GM23338 (cell line): ENCODE results near the gene AP1S3. TPM values are rescaled to one million over a fixed set of nuclear protein-coding genes. Genes with fewer than 3 reads are reported as not detected.
A peak's percentile ranks its signal among the peaks of the same experiment; 100 is the strongest.

ENCODE experiments used
- ATAC-seq: fragments of 200-7000 bp; cut with Tn5 transposase; 3 replicates; pipeline ENCODE4 v1.9.1; 2020
- DNase-seq: peaks from one replicate; pipeline ENCODE4 v3.0.0-alpha.2; 2015; ENCODE audit warnings: low spot score
- H2AFZ ChIP-seq: fragments of 200-600 bp; sonication (generic); 2 replicates; pipeline ENCODE4 v1.8.0; 2016; ENCODE audit warnings: antibody characterized with exemption, mild to moderate bottlenecking, moderate library complexity
- H3F3A ChIP-seq: fragments of 200-600 bp; sonication (generic); replicated peaks from 2 replicates; pipeline ENCODE4 v1.8.0; 2017; ENCODE audit warnings: antibody characterized with exemption, mixed run types, low read depth
- H3K27ac ChIP-seq: fragments of 200-600 bp; sonication (generic); 2 replicates; pipeline ENCODE4 v1.6.1; 2016; ENCODE audit warnings: low read depth
- H3K27me3 ChIP-seq: fragments of 200-600 bp; sonication (generic); 2 replicates; pipeline ENCODE4 v1.8.0; 2016; ENCODE audit warnings: mild to moderate bottlenecking, mixed run types, moderate library complexity; ENCODE audit not compliant: insufficient read depth
- H3K36me3 ChIP-seq: fragments of 200-600 bp; sonication (generic); 2 replicates; pipeline ENCODE4 v1.8.0; 2016; ENCODE audit warnings: mild to moderate bottlenecking; ENCODE audit not compliant: insufficient read depth
- H3K4me1 ChIP-seq: fragments of 200-600 bp; sonication (generic); 2 replicates; pipeline ENCODE4 v1.8.0; 2016; ENCODE audit warnings: mild to moderate bottlenecking, moderate library complexity; ENCODE audit not compliant: insufficient read depth
- H3K4me2 ChIP-seq: fragments of 200-600 bp; sonication (generic); 2 replicates; pipeline ENCODE4 v1.7.1; 2017; ENCODE audit warnings: mixed run types
- H3K4me3 ChIP-seq: fragments of 200-600 bp; sonication (generic); 2 replicates; pipeline ENCODE4 v1.6.1; 2016; ENCODE audit warnings: mixed run types
- H3K79me2 ChIP-seq: fragments of 200-600 bp; sonication (generic); replicated peaks from 2 replicates; pipeline ENCODE4 v1.8.0; 2017; ENCODE audit warnings: mild to moderate bottlenecking; ENCODE audit not compliant: insufficient read depth
- H3K9me2 ChIP-seq: fragments of 200-600 bp; sonication (generic); 2 replicates; pipeline ENCODE4 v1.8.0; 2017; ENCODE audit not compliant: insufficient read depth
- H4K20me1 ChIP-seq: fragments of 200-600 bp; sonication (generic); replicated peaks from 2 replicates; pipeline ENCODE4 v1.8.0; 2017; ENCODE audit warnings: mild to moderate bottlenecking; ENCODE audit not compliant: insufficient read depth
- H3K27ac Mint-ChIP-seq: 2 replicates; pipeline ENCODE4 v1.8.0; 2020; ENCODE audit warnings: inconsistent platforms, mild to moderate bottlenecking, moderate library complexity, mixed read lengths
- H3K27me3 Mint-ChIP-seq: 3 replicates; pipeline ENCODE4 v1.8.0; 2022; ENCODE audit warnings: low read depth, mild to moderate bottlenecking, moderate library complexity, mixed read lengths, inconsistent platforms; ENCODE audit not compliant: insufficient read depth, poor library complexity
- H3K36me3 Mint-ChIP-seq: 3 replicates; pipeline ENCODE4 v1.8.0; 2021; ENCODE audit warnings: low read depth, mild to moderate bottlenecking, inconsistent platforms, moderate library complexity, mixed read lengths
- H3K4me1 Mint-ChIP-seq: 3 replicates; pipeline ENCODE4 v1.8.0; 2020; ENCODE audit warnings: mild to moderate bottlenecking, inconsistent platforms, mixed read lengths
- H3K4me3 Mint-ChIP-seq: 3 replicates; pipeline ENCODE4 v1.8.0; 2021; ENCODE audit warnings: moderate library complexity, mild to moderate bottlenecking, inconsistent platforms, mixed read lengths
- H3K9me3 Mint-ChIP-seq: 3 replicates; pipeline ENCODE4 v1.8.0; 2020; ENCODE audit warnings: moderate library complexity, mild to moderate bottlenecking, inconsistent platforms, mixed read lengths
- CREB1 ChIP-seq: fragments of 250-450 bp; sonication (Bioruptor Pico); IDR thresholded peaks from 2 replicates; pipeline ENCODE4 v1.5.0; 2020; ENCODE audit warnings: low read depth, mild to moderate bottlenecking, moderate library complexity
- EZH2 ChIP-seq: fragments of 200-600 bp; sonication (generic); IDR thresholded peaks from one replicate; pipeline ENCODE4 v1.8.0; 2017; ENCODE audit warnings: antibody characterized with exemption, mild to moderate bottlenecking, low read depth; ENCODE audit not compliant: unreplicated experiment
- EZH2phosphoT487 ChIP-seq: fragments of 200-600 bp; sonication (generic); IDR thresholded peaks from one replicate; pipeline ENCODE4 v1.8.1; 2018; ENCODE audit warnings: antibody characterized with exemption; ENCODE audit not compliant: unreplicated experiment
- JUNB ChIP-seq: IDR thresholded peaks from one replicate; pipeline ENCODE4 v1.6.1; 2016; ENCODE audit warnings: antibody characterized with exemption; ENCODE audit not compliant: unreplicated experiment
- NANOG ChIP-seq: IDR thresholded peaks from 2 replicates; pipeline ENCODE4 v1.6.1; 2016; ENCODE audit warnings: antibody characterized with exemption, borderline replicate concordance
- POLR2AphosphoS5 ChIP-seq: IDR thresholded peaks from 2 replicates; pipeline ENCODE4 v1.6.1; 2016; ENCODE audit warnings: antibody characterized with exemption, low read depth
- STAT1 ChIP-seq: IDR thresholded peaks from one replicate; pipeline ENCODE4 v1.6.1; 2016; ENCODE audit warnings: antibody characterized with exemption; ENCODE audit not compliant: unreplicated experiment
- ZNF114 ChIP-seq: fragments of 250-450 bp; sonication (Bioruptor Pico); IDR thresholded peaks from 2 replicates; pipeline ENCODE4 v1.5.0; 2020; ENCODE audit warnings: mild to moderate bottlenecking, moderate library complexity
- ZNF331 ChIP-seq: fragments of 250-450 bp; sonication (Bioruptor Pico); IDR thresholded peaks from 2 replicates; pipeline ENCODE4 v1.5.0; 2020; ENCODE audit warnings: low read depth, mild to moderate bottlenecking, moderate library complexity
- polyA plus RNA-seq: library from polyadenylated mRNA; unstranded; fragments of >200 nt; fragmentation: Nextera tagmentation; extraction: Ambion mirVana; gene quantifications from 2 replicates; pipeline ENCODE4 v1.2.1, GENCODE V29; 2016
- total RNA-seq: library from RNA; depleted of rRNA; stranded (reverse); fragments of >200 nt; shearing (Covaris generic); gene quantifications from 2 replicates; pipeline ENCODE4 v1.2.3, GENCODE V29; 2014
- TF ChIP-seq, protein P1 (sequence below): fragments of 250-450 bp; sonication (Bioruptor Pico); IDR thresholded peaks from 2 replicates; pipeline ENCODE4 v1.5.0; 2020; ENCODE audit warnings: mild to moderate bottlenecking, moderate library complexity
- TF ChIP-seq, protein P2 (sequence below): IDR thresholded peaks from one replicate; pipeline ENCODE4 v1.6.1; 2018; ENCODE audit warnings: antibody characterized with exemption; ENCODE audit not compliant: unreplicated experiment
- TF ChIP-seq, protein P3 (sequence below), 2 experiments: fragments of 200-600 bp in 1 of 2; sonication (generic) in 1 of 2; conservative IDR thresholded peaks; 2 replicates each; pipeline versions ENCODE4 v1.5.1 to v1.6.1; 2016 to 2017; ENCODE audit warnings: antibody characterized with exemption in 2 of 2, low read depth in 2 of 2, mild to moderate bottlenecking in 2 of 2, moderate library complexity in 1 of 2
- TF ChIP-seq, protein P4 (sequence below): IDR thresholded peaks from 2 replicates; pipeline ENCODE4 v1.6.1; 2016; ENCODE audit warnings: antibody characterized with exemption

AP1S3 gene
- total and polyA plus RNA-seq, 2 experiments from 2014 or later = 8.8 to 25.5 TPM

DNA sequence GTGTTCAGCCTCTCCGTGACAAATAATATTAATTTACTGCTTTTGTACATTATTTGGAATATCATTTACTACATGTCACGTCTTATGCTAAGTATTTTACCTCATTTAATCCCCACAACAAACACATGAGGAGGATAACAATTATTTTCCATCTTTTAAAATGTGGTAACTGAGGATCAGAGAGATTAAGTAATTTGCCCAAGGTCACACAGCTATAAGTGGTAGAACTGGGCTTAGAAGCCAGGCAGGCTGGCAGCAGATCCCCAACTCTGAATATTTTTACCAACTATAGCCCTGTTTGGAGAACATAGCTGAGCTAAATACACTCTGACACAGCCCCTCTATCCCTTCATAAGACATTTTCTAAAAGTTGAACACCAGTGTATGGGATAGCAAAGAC is 24.1 kb downstream of the AP1S3 start:
- Histone ChIP-seq H3K27ac (0 out of 2 replicates have a peak overlapping the region, but pooled peaks have one; percentile 23), H2AFZ (no peak overlapping the region), H3K4me3 (no peak overlapping the region), H3K36me3 (no peaks in the 10 kb centered on the region), H3K27me3 (no peaks in the 10 kb centered on the region), H4K20me1 (no peaks in the 10 kb centered on the region), H3F3A (no peaks in the 10 kb centered on the region), H3K4me2 (no peak overlapping the region), H3K79me2 (peaks cover 47% of the 10 kb centered on the region), H3K9me2 (no peaks in the 10 kb centered on the region), H3K4me1 (no peaks in the 10 kb centered on the region)
- Mint-ChIP-seq H3K9me3 (no peaks in the 10 kb centered on the region), H3K27ac (no peak overlapping the region), H3K36me3 (no peaks in the 10 kb centered on the region), H3K4me3 (no peak overlapping the region), H3K4me1 (no peaks in the 10 kb centered on the region), H3K27me3 (no peaks in the 10 kb centered on the region)
- DNase-seq (no peak), ATAC-seq (no peak)
- TF ChIP-seq STAT1 (no peak), CREB1 (CRISPR knock-in tag) (no peak), EZH2 (no peak), NANOG (no peak), ZNF331 (no peak), JUNB (no peak), POLR2AphosphoS5 (no peak), EZH2phosphoT487 (no peak), ZNF114 (CRISPR knock-in tag) (no peak)
- TF ChIP-seq, protein P1, sequence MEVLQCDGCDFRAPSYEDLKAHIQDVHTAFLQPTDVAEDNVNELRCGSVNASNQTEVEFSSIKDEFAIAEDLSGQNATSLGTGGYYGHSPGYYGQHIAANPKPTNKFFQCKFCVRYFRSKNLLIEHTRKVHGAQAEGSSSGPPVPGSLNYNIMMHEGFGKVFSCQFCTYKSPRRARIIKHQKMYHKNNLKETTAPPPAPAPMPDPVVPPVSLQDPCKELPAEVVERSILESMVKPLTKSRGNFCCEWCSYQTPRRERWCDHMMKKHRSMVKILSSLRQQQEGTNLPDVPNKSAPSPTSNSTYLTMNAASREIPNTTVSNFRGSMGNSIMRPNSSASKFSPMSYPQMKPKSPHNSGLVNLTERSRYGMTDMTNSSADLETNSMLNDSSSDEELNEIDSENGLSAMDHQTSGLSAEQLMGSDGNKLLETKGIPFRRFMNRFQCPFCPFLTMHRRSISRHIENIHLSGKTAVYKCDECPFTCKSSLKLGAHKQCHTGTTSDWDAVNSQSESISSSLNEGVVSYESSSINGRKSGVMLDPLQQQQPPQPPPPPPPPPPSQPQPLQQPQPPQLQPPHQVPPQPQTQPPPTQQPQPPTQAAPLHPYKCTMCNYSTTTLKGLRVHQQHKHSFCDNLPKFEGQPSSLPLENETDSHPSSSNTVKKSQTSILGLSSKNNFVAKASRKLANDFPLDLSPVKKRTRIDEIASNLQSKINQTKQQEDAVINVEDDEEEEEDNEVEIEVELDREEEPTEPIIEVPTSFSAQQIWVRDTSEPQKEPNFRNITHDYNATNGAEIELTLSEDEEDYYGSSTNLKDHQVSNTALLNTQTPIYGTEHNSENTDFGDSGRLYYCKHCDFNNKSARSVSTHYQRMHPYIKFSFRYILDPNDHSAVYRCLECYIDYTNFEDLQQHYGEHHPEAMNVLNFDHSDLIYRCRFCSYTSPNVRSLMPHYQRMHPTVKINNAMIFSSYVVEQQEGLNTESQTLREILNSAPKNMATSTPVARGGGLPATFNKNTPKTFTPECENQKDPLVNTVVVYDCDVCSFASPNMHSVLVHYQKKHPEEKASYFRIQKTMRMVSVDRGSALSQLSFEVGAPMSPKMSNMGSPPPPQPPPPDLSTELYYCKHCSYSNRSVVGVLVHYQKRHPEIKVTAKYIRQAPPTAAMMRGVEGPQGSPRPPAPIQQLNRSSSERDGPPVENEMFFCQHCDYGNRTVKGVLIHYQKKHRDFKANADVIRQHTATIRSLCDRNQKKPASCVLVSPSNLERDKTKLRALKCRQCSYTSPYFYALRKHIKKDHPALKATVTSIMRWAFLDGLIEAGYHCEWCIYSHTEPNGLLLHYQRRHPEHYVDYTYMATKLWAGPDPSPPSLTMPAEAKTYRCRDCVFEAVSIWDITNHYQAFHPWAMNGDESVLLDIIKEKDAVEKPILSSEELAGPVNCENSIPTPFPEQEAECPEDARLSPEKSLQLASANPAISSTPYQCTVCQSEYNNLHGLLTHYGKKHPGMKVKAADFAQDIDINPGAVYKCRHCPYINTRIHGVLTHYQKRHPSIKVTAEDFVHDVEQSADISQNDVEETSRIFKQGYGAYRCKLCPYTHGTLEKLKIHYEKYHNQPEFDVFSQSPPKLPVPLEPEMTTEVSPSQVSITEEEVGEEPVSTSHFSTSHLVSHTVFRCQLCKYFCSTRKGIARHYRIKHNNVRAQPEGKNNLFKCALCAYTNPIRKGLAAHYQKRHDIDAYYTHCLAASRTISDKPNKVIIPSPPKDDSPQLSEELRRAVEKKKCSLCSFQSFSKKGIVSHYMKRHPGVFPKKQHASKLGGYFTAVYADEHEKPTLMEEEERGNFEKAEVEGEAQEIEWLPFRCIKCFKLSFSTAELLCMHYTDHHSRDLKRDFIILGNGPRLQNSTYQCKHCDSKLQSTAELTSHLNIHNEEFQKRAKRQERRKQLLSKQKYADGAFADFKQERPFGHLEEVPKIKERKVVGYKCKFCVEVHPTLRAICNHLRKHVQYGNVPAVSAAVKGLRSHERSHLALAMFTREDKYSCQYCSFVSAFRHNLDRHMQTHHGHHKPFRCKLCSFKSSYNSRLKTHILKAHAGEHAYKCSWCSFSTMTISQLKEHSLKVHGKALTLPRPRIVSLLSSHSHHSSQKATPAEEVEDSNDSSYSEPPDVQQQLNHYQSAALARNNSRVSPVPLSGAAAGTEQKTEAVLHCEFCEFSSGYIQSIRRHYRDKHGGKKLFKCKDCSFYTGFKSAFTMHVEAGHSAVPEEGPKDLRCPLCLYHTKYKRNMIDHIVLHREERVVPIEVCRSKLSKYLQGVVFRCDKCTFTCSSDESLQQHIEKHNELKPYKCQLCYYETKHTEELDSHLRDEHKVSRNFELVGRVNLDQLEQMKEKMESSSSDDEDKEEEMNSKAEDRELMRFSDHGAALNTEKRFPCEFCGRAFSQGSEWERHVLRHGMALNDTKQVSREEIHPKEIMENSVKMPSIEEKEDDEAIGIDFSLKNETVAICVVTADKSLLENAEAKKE (CRISPR knock-in tag) = no peak
- TF ChIP-seq, protein P2, sequence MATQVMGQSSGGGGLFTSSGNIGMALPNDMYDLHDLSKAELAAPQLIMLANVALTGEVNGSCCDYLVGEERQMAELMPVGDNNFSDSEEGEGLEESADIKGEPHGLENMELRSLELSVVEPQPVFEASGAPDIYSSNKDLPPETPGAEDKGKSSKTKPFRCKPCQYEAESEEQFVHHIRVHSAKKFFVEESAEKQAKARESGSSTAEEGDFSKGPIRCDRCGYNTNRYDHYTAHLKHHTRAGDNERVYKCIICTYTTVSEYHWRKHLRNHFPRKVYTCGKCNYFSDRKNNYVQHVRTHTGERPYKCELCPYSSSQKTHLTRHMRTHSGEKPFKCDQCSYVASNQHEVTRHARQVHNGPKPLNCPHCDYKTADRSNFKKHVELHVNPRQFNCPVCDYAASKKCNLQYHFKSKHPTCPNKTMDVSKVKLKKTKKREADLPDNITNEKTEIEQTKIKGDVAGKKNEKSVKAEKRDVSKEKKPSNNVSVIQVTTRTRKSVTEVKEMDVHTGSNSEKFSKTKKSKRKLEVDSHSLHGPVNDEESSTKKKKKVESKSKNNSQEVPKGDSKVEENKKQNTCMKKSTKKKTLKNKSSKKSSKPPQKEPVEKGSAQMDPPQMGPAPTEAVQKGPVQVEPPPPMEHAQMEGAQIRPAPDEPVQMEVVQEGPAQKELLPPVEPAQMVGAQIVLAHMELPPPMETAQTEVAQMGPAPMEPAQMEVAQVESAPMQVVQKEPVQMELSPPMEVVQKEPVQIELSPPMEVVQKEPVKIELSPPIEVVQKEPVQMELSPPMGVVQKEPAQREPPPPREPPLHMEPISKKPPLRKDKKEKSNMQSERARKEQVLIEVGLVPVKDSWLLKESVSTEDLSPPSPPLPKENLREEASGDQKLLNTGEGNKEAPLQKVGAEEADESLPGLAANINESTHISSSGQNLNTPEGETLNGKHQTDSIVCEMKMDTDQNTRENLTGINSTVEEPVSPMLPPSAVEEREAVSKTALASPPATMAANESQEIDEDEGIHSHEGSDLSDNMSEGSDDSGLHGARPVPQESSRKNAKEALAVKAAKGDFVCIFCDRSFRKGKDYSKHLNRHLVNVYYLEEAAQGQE = no peak
- TF ChIP-seq, protein P3, sequence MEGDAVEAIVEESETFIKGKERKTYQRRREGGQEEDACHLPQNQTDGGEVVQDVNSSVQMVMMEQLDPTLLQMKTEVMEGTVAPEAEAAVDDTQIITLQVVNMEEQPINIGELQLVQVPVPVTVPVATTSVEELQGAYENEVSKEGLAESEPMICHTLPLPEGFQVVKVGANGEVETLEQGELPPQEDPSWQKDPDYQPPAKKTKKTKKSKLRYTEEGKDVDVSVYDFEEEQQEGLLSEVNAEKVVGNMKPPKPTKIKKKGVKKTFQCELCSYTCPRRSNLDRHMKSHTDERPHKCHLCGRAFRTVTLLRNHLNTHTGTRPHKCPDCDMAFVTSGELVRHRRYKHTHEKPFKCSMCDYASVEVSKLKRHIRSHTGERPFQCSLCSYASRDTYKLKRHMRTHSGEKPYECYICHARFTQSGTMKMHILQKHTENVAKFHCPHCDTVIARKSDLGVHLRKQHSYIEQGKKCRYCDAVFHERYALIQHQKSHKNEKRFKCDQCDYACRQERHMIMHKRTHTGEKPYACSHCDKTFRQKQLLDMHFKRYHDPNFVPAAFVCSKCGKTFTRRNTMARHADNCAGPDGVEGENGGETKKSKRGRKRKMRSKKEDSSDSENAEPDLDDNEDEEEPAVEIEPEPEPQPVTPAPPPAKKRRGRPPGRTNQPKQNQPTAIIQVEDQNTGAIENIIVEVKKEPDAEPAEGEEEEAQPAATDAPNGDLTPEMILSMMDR (conservative IDR thresholded peaks at IDR 0.05; ENCODE audit: low read depth in 2 of 2) = no peak
- TF ChIP-seq, protein P4, sequence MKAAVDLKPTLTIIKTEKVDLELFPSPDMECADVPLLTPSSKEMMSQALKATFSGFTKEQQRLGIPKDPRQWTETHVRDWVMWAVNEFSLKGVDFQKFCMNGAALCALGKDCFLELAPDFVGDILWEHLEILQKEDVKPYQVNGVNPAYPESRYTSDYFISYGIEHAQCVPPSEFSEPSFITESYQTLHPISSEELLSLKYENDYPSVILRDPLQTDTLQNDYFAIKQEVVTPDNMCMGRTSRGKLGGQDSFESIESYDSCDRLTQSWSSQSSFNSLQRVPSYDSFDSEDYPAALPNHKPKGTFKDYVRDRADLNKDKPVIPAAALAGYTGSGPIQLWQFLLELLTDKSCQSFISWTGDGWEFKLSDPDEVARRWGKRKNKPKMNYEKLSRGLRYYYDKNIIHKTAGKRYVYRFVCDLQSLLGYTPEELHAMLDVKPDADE = no peak
